ENCODE results near the gene CDC25A. TPM values are rescaled to one million over a fixed set of nuclear protein-coding genes. Genes with fewer than 3 reads are reported as not detected.

CDC25A gene
- total RNA-seq, 1 donor from 2014 or later: 0.58 TPM

DNA sequence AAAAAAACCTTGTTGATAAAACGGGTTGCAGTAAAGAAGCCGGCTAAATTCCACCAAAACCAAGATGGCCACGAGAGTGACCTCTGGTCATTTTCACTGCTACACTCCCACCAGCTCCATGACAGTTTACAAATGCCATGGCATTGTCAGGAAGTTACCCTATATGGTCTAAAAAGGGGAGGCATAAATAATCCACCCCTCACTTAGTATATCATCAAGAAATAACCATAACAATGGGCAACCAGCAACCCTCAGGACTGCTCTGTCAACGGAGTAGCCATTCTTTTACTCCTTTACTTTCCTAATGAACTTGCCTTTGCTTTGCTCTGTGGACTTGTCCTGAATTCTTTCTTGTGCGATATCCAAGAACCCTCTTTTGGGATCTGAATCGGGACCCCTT is 14.4 kb upstream of the CDC25A start:
- DNase-seq (ENCODE audit: low spot score) (no peak), ATAC-seq (no peak)
- intact Hi-C loops (cut with DNase I): no loop called here

DNA sequence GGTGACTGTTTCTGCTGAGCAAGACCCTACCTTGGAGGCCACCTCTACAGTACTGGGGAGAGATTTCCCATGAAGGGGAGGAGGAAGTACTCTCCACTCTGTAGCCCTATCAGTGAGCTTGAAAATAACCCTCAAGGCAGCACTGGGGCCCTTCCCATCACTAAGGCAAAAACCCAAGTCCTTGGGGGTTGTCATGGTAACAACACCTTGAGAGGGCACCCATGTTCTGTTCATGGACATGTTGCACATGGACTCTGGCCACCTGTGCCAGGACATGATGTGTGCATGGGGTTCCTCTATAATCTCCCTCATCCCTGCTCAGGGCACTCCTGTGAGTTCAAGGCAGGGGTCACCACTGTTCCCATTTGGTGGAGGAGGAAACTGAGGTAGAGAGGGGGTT is 10.9 kb upstream of the CDC25A start:
- intact Hi-C loops (cut with DNase I): no loop called here
- ATAC-seq (no peak), DNase-seq (ENCODE audit: low spot score) (no peak)

DNA sequence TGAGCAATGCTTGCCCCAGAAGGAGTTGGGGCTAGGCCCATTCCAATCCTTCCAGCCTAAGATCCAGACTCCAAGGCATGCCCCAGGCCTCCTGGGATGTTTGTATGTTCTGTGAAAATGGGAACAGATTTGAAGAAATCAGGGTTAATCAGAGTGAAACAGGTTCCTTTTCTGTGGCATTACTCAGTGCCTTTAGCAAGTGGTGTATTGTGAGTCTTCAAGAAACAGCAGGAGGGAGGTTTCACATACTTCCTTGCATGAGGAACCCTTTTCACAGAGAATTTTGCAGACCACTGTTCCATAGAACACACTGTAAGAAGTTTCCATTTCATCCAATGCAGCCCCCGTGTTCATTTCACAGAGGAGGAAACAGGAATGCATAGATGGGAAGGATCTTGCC is 8.4 kb upstream of the CDC25A start:
- DNase-seq (ENCODE audit: low spot score) (no peak), ATAC-seq (no peak)
- intact Hi-C loops (cut with DNase I): no loop called here

DNA sequence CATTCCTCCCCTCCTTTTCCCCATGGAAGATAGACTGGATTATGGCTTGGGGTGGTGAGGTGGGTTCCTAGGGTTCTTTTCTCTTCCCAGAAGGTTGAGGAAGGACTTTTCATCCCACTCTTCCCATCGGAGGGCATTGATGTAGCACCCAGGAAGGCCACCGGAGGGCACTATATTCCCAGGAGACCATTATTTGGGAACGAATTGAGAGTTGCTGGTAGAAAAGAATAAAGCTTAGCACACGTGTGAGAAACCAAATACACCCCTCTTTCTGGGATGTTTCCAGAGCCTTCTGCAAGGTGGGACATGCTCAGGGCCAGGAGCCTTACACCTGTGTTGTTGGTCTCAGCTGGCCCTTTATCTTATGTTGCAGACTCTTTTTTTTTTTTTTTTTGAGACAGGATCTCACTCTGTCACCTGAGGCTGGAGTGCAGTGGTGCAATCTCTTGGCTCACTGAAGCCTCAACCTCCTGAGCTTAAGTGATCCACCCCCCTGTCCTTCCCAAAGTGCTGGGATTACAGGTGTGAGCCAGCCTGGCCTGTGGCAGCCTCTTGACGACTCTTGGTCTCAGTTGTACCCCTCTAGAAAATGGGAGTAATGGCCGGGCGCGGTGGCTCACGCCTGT is 6.3 kb upstream of the CDC25A start:
- no peak for DNase-seq (ENCODE audit: low spot score)
- intact Hi-C loops (cut with DNase I): no loop called here

DNA sequence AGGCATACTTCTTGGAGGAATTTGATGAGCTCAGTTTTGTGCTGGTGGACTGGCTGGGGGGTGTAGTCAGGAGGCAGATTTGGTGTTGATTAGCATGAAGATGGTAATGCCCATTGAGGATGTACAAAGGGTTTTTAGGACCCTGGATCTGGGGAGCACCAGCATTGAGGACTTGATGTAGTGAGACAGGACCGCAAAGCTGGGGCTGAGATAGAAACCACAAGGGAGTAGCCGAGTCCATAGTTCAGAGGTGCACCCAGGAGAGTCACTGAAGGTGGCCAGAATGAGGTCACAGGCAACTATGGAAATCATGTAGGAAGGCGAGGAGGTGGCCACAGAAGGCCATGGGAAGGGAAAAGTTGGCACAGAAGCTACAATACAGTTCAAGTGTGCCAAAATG is 2.7 kb upstream of the CDC25A start:
- DNase-seq (ENCODE audit: low spot score) (no peak), ATAC-seq (no peak)
- intact Hi-C loops (cut with DNase I): no loop called here

More for the DNA sequence above, 6.3 kb upstream of the CDC25A start:
- peak; percentile 46 for ATAC-seq

DNA sequence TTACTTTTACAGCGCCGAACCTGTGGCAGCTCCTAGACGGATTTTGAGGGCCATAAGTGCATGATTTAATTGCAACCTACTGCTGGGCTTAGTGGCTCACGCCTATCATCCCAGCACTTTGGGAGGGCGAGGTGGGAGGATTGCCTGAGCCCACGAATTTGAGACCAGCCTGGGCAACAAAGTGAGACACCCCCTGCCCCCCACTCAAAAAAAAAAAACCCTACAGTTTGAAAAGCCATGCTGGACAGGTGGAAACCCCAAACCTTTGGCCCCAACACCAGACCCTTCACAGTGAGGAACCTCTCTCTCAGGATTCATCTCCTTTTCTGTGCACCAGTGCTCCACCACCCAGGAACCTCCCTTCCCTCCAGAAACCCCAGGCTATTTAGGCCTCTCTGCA is 1.1 kb upstream of the CDC25A start:
- no peak for DNase-seq (ENCODE audit: low spot score)
- intact Hi-C loops (cut with DNase I): no loop called here
- ATAC-seq: no peak

DNA sequence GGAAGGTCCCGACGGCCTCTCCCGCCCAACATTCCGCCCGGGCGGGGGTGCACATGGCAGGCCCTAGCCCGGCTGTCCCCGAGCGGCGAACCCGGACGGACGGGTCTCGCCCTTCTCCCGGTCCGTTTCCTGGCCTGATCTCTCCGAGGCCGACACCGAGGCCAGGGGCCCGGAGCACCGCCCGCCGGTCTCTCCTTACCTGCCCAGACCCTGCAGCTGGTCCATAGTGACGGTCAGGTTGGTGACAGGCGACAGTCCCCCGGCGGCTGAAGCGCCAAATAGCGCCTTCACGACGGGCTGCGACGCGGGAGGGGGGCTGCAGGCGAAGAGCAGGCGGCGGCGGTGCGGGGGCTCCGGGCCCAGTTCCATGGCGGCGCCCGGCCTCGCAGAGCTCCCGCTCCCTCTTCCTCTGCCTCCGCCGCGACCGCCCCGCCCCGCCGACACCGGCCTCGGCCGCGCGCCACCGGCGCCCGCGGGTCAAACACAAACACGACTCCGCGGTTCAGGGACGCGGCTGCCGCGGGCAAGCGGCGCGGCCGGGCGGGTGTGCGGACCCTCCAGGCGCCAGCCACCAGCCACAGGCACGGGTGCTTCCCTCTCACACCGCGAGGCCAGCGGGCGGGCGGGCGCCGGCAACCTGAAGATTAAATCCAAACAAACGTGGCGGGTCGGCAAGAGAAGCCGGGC is 495 bp downstream of the CDC25A start:
- DNase-seq (ENCODE audit: low spot score) (peak; percentile 65), ATAC-seq (peak; percentile 44)
- intact Hi-C loops (cut with DNase I): no loop called here

DNA sequence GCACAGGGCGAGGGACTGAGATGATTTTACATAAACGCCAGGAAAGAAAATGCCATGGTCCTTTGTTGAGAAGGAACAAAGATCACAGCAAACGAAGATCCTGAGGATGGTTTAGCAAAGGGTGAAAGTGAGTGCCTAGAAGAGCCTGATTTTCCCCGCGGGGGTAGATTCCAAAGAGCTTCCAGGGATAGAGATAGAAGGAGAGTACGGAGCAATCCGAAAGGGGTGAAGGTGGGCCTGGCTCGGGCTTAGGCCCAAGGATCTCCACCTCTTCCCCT is 977 bp downstream of the CDC25A start:
- no peak for DNase-seq (ENCODE audit: low spot score)
- no peak for ATAC-seq
- intact Hi-C loops (cut with DNase I): no loop called here

DNA sequence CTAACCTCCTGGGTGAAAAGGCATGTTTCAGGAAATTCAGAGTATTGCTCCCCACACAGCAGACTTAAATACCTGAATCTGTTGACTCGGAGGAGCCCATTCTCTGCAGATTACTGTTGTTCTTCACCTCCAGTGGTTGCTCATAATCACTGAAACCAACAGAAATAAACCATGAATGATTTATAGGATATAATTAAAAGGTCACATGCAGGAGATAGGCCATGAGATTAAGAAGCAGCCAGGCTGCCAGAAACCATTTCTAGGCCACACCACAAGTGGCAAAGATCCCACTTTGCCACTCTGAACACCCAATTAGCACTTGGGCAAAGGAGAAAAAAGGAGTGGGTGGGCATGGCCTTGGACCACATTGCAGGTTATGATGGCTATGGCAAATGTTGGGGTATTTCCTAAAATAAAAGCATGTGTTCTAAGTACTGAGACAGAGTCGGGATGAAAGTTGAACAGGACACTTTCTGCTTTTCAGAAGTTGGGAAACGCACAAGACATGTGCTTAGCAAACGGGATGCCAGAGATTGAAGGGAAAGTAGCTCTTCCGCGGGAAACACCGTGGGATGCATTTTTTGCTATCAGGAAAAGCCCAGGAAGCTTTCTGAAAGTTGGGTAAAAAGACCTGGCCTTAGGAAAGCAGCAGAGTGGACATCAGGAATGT is 1.5 kb downstream of the CDC25A start:
- ATAC-seq (no peak), DNase-seq (ENCODE audit: low spot score) (no peak)
- intact Hi-C loops (cut with DNase I): no loop called here

DNA sequence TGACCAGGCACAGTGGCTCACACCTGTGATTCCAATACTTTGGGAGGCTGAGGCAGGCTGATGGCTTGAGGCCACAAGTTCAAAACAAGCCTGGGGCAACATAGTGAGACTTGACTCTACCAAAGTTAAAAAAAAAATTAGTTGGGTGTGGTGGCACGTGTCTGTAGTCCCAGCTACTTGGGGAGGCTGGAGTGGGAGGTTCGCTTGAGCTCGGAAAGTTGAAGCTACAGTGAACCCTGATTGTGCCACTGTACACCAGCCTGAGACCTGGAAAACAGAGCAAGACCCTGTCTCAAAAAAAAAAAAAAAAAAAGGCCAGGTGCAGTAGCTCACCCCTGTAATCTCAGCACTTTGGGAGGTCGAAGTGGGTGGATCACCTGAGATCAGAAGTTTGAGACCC is 3.1 kb downstream of the CDC25A start:
- ATAC-seq (no peak), DNase-seq (ENCODE audit: low spot score) (no peak)
- intact Hi-C loops (cut with DNase I): loop anchor here (2.0 kb wide), 1 partner anchor 58 kb away; no protein-coding TSS in a partner anchor

DNA sequence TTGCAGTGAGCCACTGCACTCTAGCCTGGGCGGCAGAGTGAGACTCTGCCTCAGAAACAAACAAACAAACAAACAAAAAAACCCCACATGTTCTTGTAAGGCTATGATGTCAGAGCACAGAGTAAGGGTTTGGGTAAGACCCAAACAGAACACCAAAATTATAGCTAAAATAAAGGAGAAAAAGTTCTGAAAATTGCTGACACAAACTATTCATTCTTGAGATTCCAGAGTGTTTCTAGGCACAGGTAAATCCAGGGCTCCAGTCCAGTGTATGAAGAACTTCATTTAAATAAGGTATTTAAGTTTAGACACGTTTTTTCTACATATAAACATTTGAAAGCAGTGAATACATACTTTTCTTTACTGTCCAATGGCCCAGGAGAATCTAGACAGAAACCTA is 3.9 kb downstream of the CDC25A start:
- ATAC-seq (no peak), DNase-seq (ENCODE audit: low spot score) (no peak)
- intact Hi-C loops (cut with DNase I): loop anchor here (2.0 kb wide), 1 partner anchor 57 kb away; no protein-coding TSS in a partner anchor

DNA sequence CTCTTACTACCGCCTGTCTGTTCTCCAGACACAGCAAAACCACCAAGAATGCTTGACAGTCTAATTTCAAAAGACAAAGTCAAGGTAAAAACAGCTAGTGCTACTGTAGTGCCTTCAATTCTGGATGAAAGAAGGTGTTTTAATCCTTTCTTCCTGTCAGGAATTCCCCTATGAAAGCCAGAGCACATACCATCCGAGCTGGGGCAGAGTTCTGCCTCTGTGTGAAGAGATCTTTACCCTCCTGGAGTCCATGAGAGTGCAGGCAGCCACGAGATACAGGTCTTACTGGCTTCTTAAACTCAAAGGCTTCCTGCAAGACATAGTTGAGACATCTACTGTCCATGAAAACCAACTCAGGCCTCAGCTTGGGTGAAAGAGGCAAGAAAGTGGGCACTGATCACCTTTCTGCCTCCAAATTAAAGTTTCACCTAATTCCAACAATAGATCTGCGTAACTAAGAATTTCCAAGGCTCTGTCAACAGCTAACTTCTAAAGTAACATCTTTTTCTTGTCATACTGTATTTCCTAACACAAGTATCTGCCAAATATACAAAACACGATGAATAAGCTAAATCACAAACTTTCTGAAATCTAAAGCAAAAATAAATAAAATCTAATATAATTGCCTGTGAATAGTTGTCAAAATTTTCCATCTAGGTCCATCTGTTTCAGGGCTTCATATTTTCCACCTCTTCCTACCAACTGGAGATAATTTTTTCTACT is 7.5 kb downstream of the CDC25A start:
- ATAC-seq (no peak), DNase-seq (ENCODE audit: low spot score) (no peak)
- intact Hi-C loops (cut with DNase I): no loop called here

DNA sequence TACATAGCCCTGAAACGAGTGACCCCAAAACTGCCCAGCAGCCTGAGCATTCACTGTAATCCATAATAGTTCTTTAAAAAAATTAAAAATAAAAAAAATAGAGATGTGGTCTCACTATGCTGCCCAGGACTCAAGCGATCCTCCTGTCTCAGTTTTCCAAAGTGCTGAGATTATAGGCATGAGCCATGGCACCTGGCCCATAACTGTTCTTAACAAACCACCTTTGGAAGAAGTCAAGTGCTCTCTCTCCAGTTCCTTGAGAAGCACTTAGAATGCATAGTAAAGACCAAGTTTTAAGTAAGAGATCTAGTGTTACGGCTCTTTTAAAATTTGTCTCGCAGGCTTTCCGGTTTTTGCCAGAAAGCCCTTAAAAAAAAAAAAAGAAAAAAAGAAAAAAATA is 8.2 kb downstream of the CDC25A start:
- DNase-seq (ENCODE audit: low spot score) (no peak), ATAC-seq (no peak)
- intact Hi-C loops (cut with DNase I): no loop called here

DNA sequence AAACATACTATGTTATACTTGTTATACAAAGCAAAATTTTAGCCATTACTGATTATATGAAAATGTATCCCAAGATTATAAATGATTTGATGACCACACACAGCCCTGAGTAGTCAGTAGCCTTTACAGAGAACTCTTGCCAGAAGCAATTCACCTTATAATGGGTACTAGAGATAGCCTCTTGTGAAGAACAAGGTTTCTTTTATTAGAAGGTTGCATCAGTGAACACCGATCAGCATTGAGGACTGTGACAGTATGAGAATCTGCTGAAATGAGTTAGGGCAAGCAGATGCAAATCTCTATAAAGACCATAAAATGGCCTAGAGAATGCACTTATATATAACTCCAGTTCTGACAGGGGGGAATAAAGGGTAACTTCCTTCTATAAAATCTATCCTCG is 10.1 kb downstream of the CDC25A start:
- ATAC-seq (no peak), DNase-seq (ENCODE audit: low spot score) (no peak)
- intact Hi-C loops (cut with DNase I): no loop called here

DNA sequence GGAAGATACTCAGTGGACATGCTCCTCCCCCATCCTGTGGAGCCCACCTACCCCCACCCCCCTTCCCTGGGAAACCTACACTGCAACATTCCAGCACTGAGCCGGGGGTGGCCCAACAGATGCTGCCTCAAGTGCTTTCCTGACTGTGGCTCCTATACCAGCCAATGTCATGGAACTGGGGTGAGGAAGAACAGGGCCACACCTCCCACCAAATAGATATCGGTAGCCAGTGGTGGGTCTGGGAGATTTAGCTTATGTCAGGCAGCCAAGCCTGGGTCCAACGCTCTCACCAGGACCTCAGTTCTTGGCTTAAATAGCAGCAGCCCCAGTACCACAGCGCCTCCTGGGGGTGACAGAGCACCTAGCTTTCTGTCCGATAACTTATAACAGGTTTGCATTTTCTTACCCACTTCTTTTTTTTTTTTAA is 30.3 kb downstream of the CDC25A start:
- intact Hi-C loops (cut with DNase I): loop anchor here (10.0 kb wide), 1 partner anchor 173 kb away; no protein-coding TSS in a partner anchor
- ATAC-seq: peak; percentile 68
- peak; percentile 84 for DNase-seq (ENCODE audit: low spot score)

DNA sequence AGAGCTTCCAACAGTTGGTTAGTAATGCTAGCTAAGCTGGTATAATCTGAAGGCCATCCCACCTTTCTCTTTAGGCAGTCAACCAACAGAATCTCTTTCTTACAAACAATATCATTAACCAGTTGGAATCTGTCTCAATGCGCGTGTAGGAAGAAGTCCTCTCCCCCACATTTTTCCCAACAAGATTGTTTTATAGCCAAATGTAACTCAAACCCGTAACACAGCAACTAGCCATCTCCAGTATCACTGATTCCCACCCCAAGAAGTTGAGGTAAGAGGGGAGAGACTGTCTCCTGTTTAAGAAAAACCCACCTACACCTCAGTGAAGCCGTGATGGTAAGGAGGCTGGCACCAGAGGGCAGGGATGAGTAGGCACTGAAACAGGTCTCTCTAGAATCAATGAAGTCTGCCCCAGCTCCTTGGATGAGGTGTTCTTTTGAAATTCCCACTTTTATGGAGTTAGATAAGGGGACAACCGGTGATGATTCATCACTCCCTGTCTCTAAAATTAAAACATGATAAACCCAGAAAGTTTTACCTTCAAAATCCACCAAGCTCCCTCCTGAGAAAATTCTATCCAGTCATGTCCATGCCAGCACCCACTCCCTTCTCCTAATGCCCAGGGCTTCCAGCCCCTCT is 30.9 kb downstream of the CDC25A start:
- no peak for ATAC-seq
- DNase-seq (ENCODE audit: low spot score): no peak
- intact Hi-C loops (cut with DNase I): loop anchor here (10.0 kb wide), 1 partner anchor 173 kb away; no protein-coding TSS in a partner anchor

DNA sequence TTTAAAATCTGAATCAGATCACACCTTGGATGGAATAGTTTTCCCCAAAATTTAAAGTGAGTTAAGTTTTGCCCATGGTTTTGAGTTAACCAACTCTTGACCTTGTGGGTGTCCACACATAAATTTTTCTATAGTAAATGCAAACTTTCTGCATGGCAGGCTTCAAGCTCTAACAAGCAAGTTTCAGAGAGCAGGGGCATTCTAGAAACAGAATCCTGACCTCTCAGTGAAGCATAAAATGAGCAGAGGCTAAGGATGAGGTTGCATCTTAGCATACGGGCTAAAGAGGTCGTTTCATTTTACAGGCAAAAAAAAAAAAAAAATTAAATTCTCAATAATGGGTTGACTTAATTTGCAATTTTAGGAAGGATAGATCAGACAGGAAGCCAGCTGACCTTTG is 32.1 kb downstream of the CDC25A start:
- intact Hi-C loops (cut with DNase I): loop anchor here (10.0 kb wide), 1 partner anchor 171 kb away; no protein-coding TSS in a partner anchor
- no peak for DNase-seq (ENCODE audit: low spot score)
- ATAC-seq: no peak

DNA sequence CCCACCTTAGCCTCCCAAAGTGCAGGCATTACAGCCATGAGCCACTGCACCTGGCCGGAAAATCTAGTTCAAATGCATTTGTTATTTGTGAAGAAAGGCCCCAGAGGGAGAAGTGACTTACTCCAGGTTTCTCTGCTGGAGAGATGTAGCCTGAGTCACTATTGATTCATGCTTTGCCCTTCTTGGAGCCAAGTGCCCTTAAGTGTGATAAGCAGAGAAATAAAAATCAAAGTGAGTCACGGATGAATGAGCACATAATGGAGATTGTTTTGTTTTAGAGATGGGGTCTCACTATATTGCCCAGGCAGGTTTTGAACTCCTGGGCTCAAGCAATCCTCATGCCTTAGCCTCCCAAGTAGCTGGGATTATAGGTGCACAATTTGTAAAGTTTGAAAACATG is 33.1 kb downstream of the CDC25A start:
- intact Hi-C loops (cut with DNase I): loop anchor here (10.0 kb wide), 1 partner anchor 170 kb away; no protein-coding TSS in a partner anchor
- DNase-seq (ENCODE audit: low spot score): no peak
- ATAC-seq: no peak

DNA sequence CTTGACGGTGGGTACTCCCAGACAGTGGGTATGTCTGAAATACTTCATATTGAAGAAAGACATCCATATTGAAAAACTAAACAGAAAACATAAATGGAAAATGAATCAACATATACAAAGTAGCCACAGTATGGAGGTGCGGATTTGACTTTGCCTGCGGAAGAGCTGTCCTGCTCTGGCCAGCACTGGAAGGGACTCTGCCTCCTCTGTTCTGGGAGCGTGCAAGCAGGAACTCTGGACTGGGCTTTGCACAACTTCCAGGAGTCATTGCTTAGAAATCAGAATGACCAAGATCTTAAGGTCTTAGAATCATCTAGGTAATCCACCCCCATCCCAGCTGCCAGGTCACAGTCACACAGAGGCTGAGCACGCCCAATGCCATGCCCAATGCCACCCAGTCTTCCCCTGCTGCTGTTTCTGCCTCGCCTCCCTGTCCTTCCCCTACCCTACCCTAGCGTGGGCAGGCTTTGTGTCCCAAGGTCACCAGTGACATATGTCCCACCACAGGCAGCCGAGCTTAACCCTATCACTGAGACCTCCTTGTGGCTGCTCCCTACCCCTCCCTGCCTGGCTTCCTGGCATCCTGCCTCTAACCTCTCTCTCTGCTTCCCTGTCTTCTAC is 36.3 kb downstream of the CDC25A start:
- DNase-seq (ENCODE audit: low spot score) (no peak), ATAC-seq (peak; percentile 46)
- intact Hi-C loops (cut with DNase I): loop anchor here (10.0 kb wide), 1 partner anchor 167 kb away; no protein-coding TSS in a partner anchor
